PFSK-1 (cell line): ENCODE measurements around the gene RELL1.

Experiments used
- POLR2AphosphoS5 ChIP-seq: IDR thresholded peaks from 2 replicates; pipeline ENCODE4 v1.6.1; 2012; ENCODE audit warnings: low read depth, mild to moderate bottlenecking, control low read depth, low read length, moderate library complexity
- REST ChIP-seq, 2 experiments: IDR thresholded peaks; 2 replicates each; pipeline versions ENCODE4 v1.6.1 to v1.8.0; 2011 to 2012; ENCODE audit warnings: low read depth in 2 of 2, low read length in 2 of 2, control low read depth in 1 of 2, inconsistent platforms in 1 of 2, mild to moderate bottlenecking in 1 of 2, moderate library complexity in 1 of 2; ENCODE audit not compliant: insufficient read depth in 1 of 2
- SIN3A ChIP-seq: IDR thresholded peaks from 2 replicates; pipeline ENCODE4 v1.6.1; 2012; ENCODE audit warnings: mild to moderate bottlenecking, low read length, moderate library complexity, borderline replicate concordance; ENCODE audit not compliant: insufficient read depth
- TAF1 ChIP-seq: IDR thresholded peaks from 2 replicates; pipeline ENCODE4 v1.6.1; 2012; ENCODE audit warnings: low read length, control low read depth, borderline replicate concordance; ENCODE audit not compliant: insufficient read depth

DNA sequence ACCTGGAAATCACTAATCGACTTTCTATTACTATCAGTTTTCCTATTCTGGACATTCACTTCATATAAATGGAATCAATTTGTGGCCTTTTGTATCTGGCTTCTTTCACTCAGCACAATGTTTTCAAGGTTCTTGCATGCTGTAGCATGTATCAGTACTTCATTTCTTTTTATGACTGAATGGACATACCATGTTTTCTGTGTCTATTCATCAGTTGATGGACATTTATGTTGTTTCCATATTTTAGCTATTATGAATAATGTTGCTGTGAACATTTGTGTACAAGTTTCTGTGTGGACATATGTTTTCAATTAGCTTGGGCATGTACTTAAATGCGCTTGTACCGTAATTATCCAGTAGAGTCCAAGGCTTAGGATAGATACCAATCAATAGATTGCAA is 19.9 kb upstream of the RELL1 start:
- no peak for TF ChIP-seq REST (IDR thresholded peaks at IDR 0.05; ENCODE audit: insufficient read depth in 1 of 2, low read depth in 2 of 2, low read length in 2 of 2)
- TF ChIP-seq SIN3A, result no peak
- no peak for TF ChIP-seq POLR2AphosphoS5
- TF ChIP-seq TAF1, result no peak
